ENCODE results near the gene ARHGEF38.

The ARHGEF38 gene

GRCh38 chr4:105551965-105552746 is at the start of gene ARHGEF38:
ARHGEF38 (plus strand) TSS chr4:105552620; CDS start chr4:105552766, 146 bp downstream.
- no peak for DNase-seq

- DNase-seq: no peak
Observed at GRCh38 chr4:105503484-105503883, 48.9 kb upstream of the ARHGEF38 start.

DNA sequence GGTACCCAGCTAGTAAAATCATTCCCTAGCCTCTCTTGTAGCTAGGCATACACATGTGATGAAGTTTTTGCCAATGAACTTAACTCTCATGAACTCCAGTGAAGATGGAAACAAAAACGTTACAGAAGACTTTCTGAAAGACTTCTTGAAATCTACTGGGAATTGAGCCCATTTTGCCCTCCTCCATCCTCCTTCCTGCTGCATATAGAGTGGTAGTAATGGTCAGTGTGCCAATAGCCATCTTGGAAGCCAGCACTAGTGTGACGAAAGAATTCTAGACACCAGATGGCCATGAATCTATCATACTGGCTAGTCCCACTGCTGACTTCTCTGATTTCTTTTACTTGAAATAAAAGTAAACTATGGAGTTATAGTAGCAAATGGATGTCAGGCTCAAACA is 47.7 kb upstream of the ARHGEF38 start:
- no peak for DNase-seq

GRCh38 chr4:105509291-105509690 is 43.1 kb upstream of the ARHGEF38 start:
- no peak for DNase-seq

GRCh38 chr4:105509714-105510113 is 42.7 kb upstream of the ARHGEF38 start:
- DNase-seq: no peak

GRCh38 chr4:105510245-105510644 is 42.2 kb upstream of the ARHGEF38 start:
- no peak for DNase-seq

DNA sequence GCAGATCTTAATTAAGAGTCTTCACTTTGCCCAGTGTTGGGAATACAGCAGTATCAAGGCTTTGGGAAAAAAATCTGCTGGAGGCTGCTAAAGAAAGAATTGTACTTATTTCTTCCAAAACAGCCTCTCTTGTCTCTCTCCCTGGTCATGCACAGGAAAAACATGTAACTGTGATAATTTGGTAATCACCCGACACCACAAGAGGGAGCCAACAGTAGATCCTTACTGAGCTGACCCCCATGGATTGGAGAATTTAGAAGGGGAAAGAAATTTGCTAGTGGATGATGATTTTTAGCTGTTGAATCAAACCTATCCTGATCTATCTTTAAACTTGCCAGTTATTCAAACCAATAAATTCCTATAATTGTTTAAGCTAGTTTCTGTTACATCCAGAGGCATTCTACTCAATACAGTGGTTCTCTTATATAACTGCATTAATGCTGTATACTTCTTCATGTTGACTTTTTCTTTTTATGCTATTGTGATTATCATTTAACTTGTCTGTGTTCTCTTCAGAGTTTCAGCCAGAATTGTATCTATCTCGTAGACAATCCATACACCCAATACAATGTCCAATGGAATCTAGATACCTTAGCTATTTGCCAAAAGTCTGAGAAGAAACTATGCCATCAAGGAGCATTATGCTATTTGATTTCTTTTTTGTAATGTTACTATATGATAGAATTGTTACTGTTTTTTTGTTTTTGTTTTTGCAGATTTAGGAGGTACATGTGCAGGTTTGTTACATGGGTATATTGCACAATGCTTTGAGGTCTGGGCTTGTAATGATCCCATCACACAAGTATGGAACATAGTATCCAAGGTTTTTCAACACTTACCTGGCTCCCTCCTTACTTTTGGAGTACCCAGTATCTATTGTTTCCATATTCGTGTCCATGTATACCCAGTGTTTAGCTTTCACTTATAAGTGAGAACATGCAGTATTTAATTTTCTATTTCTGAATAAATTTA is 31.3 kb upstream of the ARHGEF38 start:
- DNase-seq: no peak

GRCh38 chr4:105526656-105527055 is 25.8 kb upstream of the ARHGEF38 start:
- DNase-seq: no peak

DNA sequence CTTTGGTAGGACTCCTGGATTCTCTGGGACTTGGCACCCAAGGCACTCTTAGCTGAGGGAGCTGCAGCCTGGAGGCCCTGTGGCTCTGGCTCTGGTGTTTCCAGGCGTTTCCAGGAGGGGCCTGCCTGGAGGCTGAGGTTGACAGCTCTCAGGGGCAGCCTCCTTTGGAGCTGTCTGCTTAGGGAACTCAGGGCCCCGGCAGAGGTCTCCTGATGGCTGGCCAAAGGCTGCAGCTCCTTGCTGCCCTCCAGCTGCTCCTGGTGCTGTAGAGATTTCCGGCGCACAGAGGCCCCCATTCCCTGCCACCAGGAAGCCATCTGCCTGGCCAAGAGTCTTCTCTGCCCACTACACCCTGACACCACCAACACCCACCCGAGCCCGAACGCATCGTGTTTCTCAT is 25.3 kb upstream of the ARHGEF38 start:
- DNase-seq: no peak

DNA sequence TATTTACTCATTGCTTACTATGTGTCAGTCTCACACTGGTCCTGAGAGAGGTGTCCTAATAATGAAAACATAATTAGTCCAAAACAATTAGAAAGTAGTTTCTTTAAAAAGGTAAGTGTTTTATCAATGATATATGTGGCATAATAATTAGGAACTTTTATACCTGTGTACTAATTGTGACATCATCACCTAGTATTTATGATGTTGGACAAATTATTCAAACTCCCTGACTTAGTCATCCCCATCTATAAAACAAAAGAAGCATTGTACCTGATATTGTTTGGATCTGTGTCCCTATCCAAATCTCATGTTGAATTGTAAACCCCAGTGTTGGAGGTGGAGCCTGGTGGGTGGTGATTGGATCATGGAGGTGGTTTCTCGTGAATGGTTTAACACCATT is 15.8 kb upstream of the ARHGEF38 start:
- DNase-seq: no peak

DNA sequence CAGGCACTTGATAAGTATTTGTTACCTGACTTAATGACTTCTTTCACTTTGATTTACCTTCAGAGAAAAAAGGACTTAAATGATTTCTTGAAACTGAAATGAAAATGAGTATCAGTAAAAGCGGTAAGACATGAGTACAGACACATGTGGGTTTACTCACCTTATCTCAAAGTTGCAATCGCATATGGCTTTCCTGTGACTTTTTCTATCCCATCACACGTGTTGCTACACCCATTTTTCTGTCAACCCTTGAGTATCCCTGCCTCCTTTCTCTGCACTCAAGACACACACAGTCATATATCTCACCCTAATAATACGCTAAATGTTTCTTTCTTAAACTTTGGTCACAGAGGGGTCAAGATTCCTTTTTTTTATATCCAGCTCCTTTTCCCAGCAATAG is 11.0 kb upstream of the ARHGEF38 start:
- no peak for DNase-seq

- no peak for DNase-seq
Observed at GRCh38 chr4:105542039-105542438, 10.4 kb upstream of the ARHGEF38 start.

DNA sequence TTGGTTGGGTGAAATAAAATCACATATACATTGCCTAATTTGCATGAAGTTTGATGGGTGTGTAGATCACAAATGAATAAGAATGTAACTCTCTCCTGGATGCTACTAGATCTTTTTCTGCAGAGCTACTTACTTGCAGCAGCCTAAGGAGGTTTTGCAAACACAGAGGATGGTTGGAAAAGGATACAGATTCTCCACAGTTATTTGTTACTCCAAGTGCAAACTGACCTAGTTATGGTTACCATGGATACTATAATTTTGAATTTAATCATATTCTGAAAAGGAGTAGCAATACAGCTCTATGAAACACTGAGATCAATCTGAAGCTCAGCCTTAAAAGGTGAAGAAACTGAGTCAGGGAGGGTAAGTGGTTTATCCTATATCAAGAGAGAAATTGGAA is 9.1 kb upstream of the ARHGEF38 start:
- DNase-seq: no peak

DNA sequence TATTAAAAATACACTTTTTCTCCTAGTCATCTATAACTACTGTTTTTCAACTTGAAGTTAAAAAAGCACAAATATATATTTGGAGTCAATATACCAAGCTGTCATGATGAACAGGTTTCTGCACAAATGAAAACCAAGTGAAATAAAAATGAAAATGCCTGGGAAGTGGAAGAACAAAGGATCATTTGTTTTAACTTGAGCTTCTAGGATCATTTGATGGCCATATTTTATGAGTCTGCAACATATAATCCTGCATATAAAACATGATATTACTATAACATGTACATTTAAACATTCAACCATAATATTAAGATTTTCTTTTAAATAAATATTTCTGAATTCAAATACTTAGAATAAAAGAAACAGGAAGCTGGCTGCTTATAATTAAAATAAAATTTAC is 8.5 kb upstream of the ARHGEF38 start:
- DNase-seq: no peak

DNA sequence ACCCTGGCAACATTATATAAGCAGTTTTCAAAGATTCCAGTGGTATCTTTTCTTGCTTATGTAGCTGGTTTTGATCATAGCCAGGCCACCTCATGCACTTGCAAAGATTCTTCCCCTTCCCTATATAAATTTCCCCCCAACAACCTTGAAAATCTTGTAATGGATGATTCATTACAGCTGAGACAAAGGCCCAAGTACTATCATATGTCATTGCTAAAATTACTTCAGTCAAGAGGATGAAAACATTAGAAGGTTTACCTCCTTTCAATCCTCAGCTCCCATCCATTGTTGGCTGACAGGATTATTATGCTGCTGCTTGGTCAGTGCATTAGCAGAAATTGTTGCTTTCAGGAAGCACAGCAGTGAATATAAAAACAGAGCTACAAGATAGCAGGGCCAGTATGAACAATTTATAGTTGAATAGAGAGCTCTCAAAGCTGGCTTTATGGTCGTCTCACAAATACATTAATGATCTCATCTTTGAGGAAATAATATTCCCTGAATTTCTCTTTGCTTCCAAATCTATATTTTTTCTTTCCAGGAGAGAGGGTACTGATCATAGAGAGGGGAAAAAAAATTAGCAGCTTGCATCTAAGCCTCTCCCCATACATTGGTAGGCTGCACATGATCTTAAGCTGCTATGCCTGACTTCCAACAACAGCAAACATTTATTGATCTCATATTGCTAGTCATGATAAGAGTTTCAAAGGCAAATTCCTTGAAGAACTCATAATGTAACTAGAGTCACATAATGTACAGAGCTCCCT is 7.7 kb upstream of the ARHGEF38 start:
- DNase-seq: no peak

DNA sequence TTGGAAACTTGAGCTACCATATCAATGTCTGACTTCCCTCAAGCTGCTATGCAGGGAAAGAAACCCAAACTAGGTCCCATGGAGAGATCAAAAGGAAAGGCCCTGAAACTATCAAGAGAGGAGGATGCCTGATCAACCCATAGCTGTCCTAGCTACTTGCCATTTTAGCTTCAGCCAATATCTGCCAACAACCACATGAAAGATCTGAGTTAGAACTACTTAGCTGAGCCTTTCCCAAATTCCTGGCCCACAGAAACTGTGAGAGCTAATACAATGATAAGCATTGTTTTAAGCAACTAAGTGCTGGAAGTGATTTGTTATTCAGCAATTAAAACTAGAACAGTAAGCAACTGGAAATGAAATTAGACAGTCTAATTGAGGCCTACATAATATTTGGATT is 6.3 kb upstream of the ARHGEF38 start:
- DNase-seq: no peak

DNA sequence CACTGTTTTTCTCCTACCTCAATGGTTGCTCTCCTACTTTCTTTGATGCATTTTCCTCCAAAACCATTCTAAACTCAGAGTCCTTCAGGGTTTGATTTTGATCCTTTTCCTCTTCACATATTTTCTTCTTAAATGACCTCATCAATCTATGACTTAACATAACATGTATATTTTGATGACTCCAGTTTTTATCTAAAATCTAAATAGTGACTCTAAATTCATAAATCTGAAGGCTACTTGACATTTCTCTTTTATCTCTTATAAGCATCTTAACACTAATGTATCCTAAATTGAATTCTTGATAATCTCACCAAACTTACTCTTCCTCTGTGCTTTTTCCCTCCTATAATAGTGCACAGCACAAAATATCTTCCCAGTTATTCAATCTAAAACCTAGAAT is 4.7 kb upstream of the ARHGEF38 start:
- no peak for DNase-seq

GRCh38 chr4:105548483-105548882 is 3.9 kb upstream of the ARHGEF38 start:
- no peak for DNase-seq

GRCh38 chr4:105550641-105551040 is 1.8 kb upstream of the ARHGEF38 start:
- no peak for DNase-seq

DNA sequence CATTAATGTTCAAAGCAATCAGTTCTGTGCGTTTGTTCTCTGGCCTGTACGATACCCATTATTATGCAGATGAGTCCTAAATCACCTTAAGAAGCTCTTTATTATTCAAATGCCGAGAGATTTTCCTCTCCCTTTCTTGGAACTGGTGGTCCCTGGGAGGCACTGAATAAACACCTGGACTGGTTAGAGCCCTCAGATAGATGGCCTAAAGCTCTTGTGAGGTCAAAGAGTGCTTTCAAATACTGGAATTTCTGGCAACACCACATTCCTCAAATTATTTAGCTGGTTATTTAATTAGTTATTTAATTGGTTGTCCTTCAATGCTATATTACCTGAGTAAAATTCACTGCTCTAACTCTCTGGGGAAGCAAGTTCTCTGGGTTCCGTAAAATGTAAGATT is 3.0 kb downstream of the ARHGEF38 start:
- no peak for DNase-seq

DNA sequence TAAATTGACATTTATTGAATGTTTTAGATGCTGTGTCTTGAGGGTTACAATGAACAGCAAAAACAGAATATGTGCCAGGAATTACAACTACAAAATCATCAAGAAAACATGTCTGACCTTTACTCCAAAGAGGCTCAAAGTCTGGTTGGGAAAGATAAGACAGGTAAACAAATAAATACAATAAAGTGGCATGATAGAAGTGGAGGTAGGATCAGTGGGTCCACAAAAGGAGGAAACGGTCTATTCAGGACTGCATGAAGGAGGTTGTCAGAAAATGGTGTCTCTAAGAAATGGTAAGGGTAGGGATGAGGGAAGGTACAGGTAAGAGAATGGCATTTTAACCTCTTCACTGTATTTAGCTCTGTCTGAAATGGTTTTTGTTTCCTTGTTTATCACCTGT is 3.8 kb downstream of the ARHGEF38 start:
- DNase-seq: no peak

DNA sequence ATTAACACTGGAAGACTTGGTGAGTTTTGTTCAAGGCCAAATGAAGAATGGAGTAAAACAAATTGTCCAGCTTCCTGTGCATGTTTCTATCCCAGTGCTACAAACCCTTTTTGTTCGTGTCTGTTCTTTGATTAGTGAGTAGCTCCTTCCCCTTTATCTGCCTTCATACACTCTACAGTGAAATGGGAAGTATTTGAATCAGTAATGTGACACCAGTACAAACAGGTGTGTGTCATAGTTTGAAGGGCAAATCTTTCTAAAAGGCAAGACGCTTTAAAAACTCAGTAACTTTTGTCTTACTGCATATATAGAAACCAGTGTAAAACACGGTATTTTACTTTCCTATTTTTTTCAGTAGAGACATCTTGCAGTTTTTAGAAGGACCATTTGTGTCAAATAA is 5.9 kb downstream of the ARHGEF38 start:
- no peak for DNase-seq

DNA sequence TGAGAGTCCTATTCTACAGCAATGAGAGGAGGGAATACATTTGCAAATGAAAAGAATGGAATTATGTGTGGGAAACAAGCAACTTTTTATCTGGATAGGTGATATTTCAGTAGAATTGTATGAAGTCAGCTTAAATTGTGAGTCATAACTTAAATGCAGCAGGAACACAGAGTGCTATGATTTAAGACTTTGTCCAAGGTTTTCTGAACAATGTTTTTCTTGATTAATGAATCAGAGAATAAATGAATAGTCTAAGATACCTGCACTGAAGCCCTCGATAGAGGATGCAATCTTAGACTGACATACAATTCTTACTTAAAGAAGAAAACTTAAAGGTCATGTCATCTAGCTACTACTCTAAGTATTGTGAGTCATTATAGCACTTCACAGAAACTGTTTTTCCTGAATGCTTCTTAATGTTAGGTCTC is 8.0 kb downstream of the ARHGEF38 start:
- DNase-seq: no peak
